Activated B cell treated with CpG ODN at 0.5 μM for 24 hours (primary cell): ENCODE data around the gene ZNF385A. TPM values are rescaled to one million over a fixed set of nuclear protein-coding genes. Genes with fewer than 3 reads are reported as not detected.

Source experiments
- ATAC-seq: fragments of 200-7000 bp; cut with Tn5 transposase; one replicate; pipeline ENCODE4 v1.10.0; 2021; ENCODE audit warnings: low read depth, mild to moderate bottlenecking, moderate library complexity
- CTCF ChIA-PET: fragments of 350-600 bp; sonication (Branson Sonifier 250); formaldehyde crosslinking; loops from one replicate; lab custom pipeline; 2021; ENCODE audit warnings: antibody characterized with exemption; lab: Charles Lee
- POLR2A ChIA-PET: fragments of 350-600 bp; sonication (Branson Sonifier 250); formaldehyde crosslinking; loops from one replicate; lab custom pipeline; 2021; ENCODE audit warnings: antibody characterized with exemption; lab: Charles Lee
- DNase-seq: peaks from one replicate; pipeline ENCODE4 v3.0.0; 2022
- H3K27ac Mint-ChIP-seq: one replicate; pipeline ENCODE4 v1.8.0; 2020; ENCODE audit warnings: mixed read lengths
- H3K27me3 Mint-ChIP-seq: one replicate; pipeline ENCODE4 v1.8.0; 2021; ENCODE audit warnings: mixed read lengths
- H3K36me3 Mint-ChIP-seq: one replicate; pipeline ENCODE4 v1.8.0; 2021; ENCODE audit warnings: low read depth, mixed read lengths
- H3K4me1 Mint-ChIP-seq: one replicate; pipeline ENCODE4 v1.8.0; 2021; ENCODE audit warnings: mixed read lengths
- H3K4me3 Mint-ChIP-seq: one replicate; pipeline ENCODE4 v1.8.0; 2020; ENCODE audit warnings: mild to moderate bottlenecking, mixed read lengths
- H3K9me3 Mint-ChIP-seq: one replicate; pipeline ENCODE4 v1.8.0; 2020; ENCODE audit warnings: mixed read lengths
- intact Hi-C: fragments of 100-400 bp; cut with micrococcal nuclease; formaldehyde crosslinking; loops from one replicate; pipeline ENCODE4 v1.15.1; 2024
- total RNA-seq: library from RNA; stranded (reverse); gene quantifications from 2 replicates; pipeline ENCODE4 v1.2.3, GENCODE V29; 2022
- TF ChIP-seq, protein P1 (sequence below): fragments of 200-600 bp; IDR thresholded peaks from one replicate; pipeline ENCODE4 v1.8.0; 2022; ENCODE audit warnings: antibody characterized with exemption, mild to moderate bottlenecking

ZNF385A gene
- total RNA-seq, 1 donor from 2014 or later: 5.0 TPM

- intact Hi-C loops: loop anchor here (2.0 to 10.0 kb wide), 4 partner anchors 15 to 673 kb away; partner anchors contain the start of genes CALCOCO1, HOXC8 and HOXC9
- POLR2A ChIA-PET: no interaction called here
Observed at GRCh38 chr12:54398218-54398617, 13.7 kb upstream of the ZNF385A start.

GRCh38 chr12:54397157-54397556 lies 12.6 kb upstream of the ZNF385A start:
- H3K4me1 Mint-ChIP-seq: peaks cover 10% of the 10 kb centered on the region
- ChIA-PET CTCF (interaction anchor here (1.2 to 11.5 kb wide), 6 partner anchors 10 to 175 kb away, joined by 3 to 361 read pairs (median 10); no protein-coding TSS in a partner anchor), POLR2A (no interaction called here)
- no peaks in the 10 kb centered on the region for H3K36me3 Mint-ChIP-seq
- no peak overlapping the region for H3K4me3 Mint-ChIP-seq
- ATAC-seq (no peak), DNase-seq (no peak)
- intact Hi-C loops: loop anchor here (10.0 kb wide), 2 partner anchors 392 to 672 kb away; partner anchors contain the start of genes CALCOCO1, HOXC8 and HOXC9
- TF ChIP-seq, protein P1, sequence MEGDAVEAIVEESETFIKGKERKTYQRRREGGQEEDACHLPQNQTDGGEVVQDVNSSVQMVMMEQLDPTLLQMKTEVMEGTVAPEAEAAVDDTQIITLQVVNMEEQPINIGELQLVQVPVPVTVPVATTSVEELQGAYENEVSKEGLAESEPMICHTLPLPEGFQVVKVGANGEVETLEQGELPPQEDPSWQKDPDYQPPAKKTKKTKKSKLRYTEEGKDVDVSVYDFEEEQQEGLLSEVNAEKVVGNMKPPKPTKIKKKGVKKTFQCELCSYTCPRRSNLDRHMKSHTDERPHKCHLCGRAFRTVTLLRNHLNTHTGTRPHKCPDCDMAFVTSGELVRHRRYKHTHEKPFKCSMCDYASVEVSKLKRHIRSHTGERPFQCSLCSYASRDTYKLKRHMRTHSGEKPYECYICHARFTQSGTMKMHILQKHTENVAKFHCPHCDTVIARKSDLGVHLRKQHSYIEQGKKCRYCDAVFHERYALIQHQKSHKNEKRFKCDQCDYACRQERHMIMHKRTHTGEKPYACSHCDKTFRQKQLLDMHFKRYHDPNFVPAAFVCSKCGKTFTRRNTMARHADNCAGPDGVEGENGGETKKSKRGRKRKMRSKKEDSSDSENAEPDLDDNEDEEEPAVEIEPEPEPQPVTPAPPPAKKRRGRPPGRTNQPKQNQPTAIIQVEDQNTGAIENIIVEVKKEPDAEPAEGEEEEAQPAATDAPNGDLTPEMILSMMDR: no peak
- H3K27ac Mint-ChIP-seq: no peak overlapping the region
- H3K9me3 Mint-ChIP-seq: no peaks in the 10 kb centered on the region
- no peaks in the 10 kb centered on the region for H3K27me3 Mint-ChIP-seq

More at GRCh38 chr12:54398218-54398617, 13.7 kb upstream of the ZNF385A start:
- no peak for ATAC-seq
- H3K4me1 Mint-ChIP-seq: peaks cover 10% of the 10 kb centered on the region
- CTCF ChIA-PET: interaction anchor here (0.6 to 11.5 kb wide), 7 partner anchors 12 to 205 kb away, joined by 3 to 361 read pairs (median 22); partner anchors contain the start of gene ZNF385A
- no peak for DNase-seq
- H3K9me3 Mint-ChIP-seq: no peaks in the 10 kb centered on the region
- no peak overlapping the region for H3K27ac Mint-ChIP-seq
- TF ChIP-seq, protein P1: no peak
- no peaks in the 10 kb centered on the region for H3K36me3 Mint-ChIP-seq
- H3K4me3 Mint-ChIP-seq: no peak overlapping the region
- H3K27me3 Mint-ChIP-seq: no peaks in the 10 kb centered on the region

GRCh38 chr12:54395545-54395944 lies 11.0 kb upstream of the ZNF385A start:
- peaks cover 21% of the 10 kb centered on the region for H3K4me1 Mint-ChIP-seq
- H3K36me3 Mint-ChIP-seq: no peaks in the 10 kb centered on the region
- ChIA-PET POLR2A (no interaction called here), CTCF (interaction anchor here (0.5 to 11.5 kb wide), 8 partner anchors 8 to 175 kb away, joined by 3 to 361 read pairs (median 8); no protein-coding TSS in a partner anchor)
- no peaks in the 10 kb centered on the region for H3K27me3 Mint-ChIP-seq
- ATAC-seq (no peak), DNase-seq (no peak)
- no peak overlapping the region for H3K4me3 Mint-ChIP-seq
- no peak overlapping the region for H3K27ac Mint-ChIP-seq
- no peaks in the 10 kb centered on the region for H3K9me3 Mint-ChIP-seq
- intact Hi-C loops: loop anchor here (10.0 kb wide), 2 partner anchors 391 to 671 kb away; partner anchors contain the start of genes CALCOCO1, HOXC8 and HOXC9
- TF ChIP-seq, protein P1: no peak

- Mint-ChIP-seq H3K4me1 (peaks cover 27% of the 10 kb centered on the region), H3K4me3 (no peak overlapping the region), H3K27me3 (no peaks in the 10 kb centered on the region), H3K36me3 (no peaks in the 10 kb centered on the region), H3K9me3 (no peaks in the 10 kb centered on the region), H3K27ac (no peak overlapping the region)
- ChIA-PET CTCF (interaction anchor here (1.6 to 2.6 kb wide), 2 partner anchors 8 to 9 kb away, joined by 8 to 10 read pairs; no protein-coding TSS in a partner anchor), POLR2A (no interaction called here)
- intact Hi-C loops: loop anchor here (1.0 to 10.0 kb wide), 5 partner anchors 11 to 670 kb away; partner anchors contain the start of genes CALCOCO1, HOXC8, HOXC9 and ZNF385A
- no peak for ATAC-seq
- TF ChIP-seq, protein P1: no peak
- no peak for DNase-seq
Observed at GRCh38 chr12:54394986-54395385, 10.5 kb upstream of the ZNF385A start.

GRCh38 chr12:54394281-54394719 lies 9.8 kb upstream of the ZNF385A start:
- POLR2A ChIA-PET: no interaction called here
- H3K36me3 Mint-ChIP-seq: no peaks in the 10 kb centered on the region
- H3K27ac Mint-ChIP-seq: no peak overlapping the region

More at GRCh38 chr12:54394281-54394719, 9.8 kb upstream of the ZNF385A start:
- no peaks in the 10 kb centered on the region for H3K27me3 Mint-ChIP-seq
- H3K4me1 Mint-ChIP-seq: peaks cover 34% of the 10 kb centered on the region
- TF ChIP-seq, protein P1: no peak
- DNase-seq (no peak), ATAC-seq (no peak)
- H3K4me3 Mint-ChIP-seq: peak overlapping the region; percentile 24
- no peaks in the 10 kb centered on the region for H3K9me3 Mint-ChIP-seq
- intact Hi-C loops: loop anchor here (1.0 to 10.0 kb wide), 5 partner anchors 10 to 669 kb away; partner anchors contain the start of genes CALCOCO1, HOXC8, HOXC9 and ZNF385A
- CTCF ChIA-PET: interaction anchor here (1.0 to 2.7 kb wide), 6 partner anchors 9 to 101 kb away, joined by 3 to 15 read pairs (median 4); no protein-coding TSS in a partner anchor
